GM21515 (cell line): ENCODE results near the gene SESTD1.

Source experiments
- ATAC-seq: cut with Tn5 transposase; IDR thresholded peaks from one replicate; pipeline ENCODE4 v1.9.1; 2021; ENCODE audit not compliant: unreplicated experiment

SESTD1 gene

GRCh38 chr2:179264368-179265081, at the start of gene SESTD1:
Gene SESTD1, minus strand, starts transcription at chr2:179264832. Its CDS starts 72,991 bp downstream, at chr2:179191841.
- ATAC-seq, result peak; percentile 66

GRCh38 chr2:179313057-179313456, 48.4 kb upstream of the SESTD1 start:
- no peak for ATAC-seq

- ATAC-seq, result no peak
Measured at GRCh38 chr2:179311101-179311500, 46.5 kb upstream of the SESTD1 start.

- ATAC-seq, result no peak
Measured at GRCh38 chr2:179307616-179308371, 43.2 kb upstream of the SESTD1 start.

- ATAC-seq, result no peak
Measured at GRCh38 chr2:179305125-179305524, 40.5 kb upstream of the SESTD1 start.

GRCh38 chr2:179304424-179304823, 39.8 kb upstream of the SESTD1 start:
- no peak for ATAC-seq

GRCh38 chr2:179302764-179303571, 38.3 kb upstream of the SESTD1 start:
- ATAC-seq, result no peak

- ATAC-seq, result no peak
Measured at GRCh38 chr2:179302149-179302548, 37.5 kb upstream of the SESTD1 start.

- no peak for ATAC-seq
Measured at GRCh38 chr2:179298666-179299065, 34.0 kb upstream of the SESTD1 start.

GRCh38 chr2:179297927-179298326, 33.3 kb upstream of the SESTD1 start:
- no peak for ATAC-seq

- ATAC-seq, result no peak
Measured at GRCh38 chr2:179290329-179290728, 25.7 kb upstream of the SESTD1 start.

- ATAC-seq, result no peak
Measured at GRCh38 chr2:179285060-179285459, 20.4 kb upstream of the SESTD1 start.

- no peak for ATAC-seq
Measured at GRCh38 chr2:179277429-179278196, 13.0 kb upstream of the SESTD1 start.

- ATAC-seq, result no peak
Measured at GRCh38 chr2:179275253-179276012, 10.8 kb upstream of the SESTD1 start.

GRCh38 chr2:179274749-179275148, 10.1 kb upstream of the SESTD1 start:
- ATAC-seq, result peak; percentile 96

- no peak for ATAC-seq
Measured at GRCh38 chr2:179273461-179273962, 8.9 kb upstream of the SESTD1 start.

GRCh38 chr2:179272406-179273192, 8.0 kb upstream of the SESTD1 start:
- no peak for ATAC-seq

- ATAC-seq, result no peak
Measured at GRCh38 chr2:179270689-179271088, 6.1 kb upstream of the SESTD1 start.

- ATAC-seq, result no peak
Measured at GRCh38 chr2:179268277-179268925, 3.8 kb upstream of the SESTD1 start.
